Stimulated activated naive CD8-positive, alpha-beta T cell treated with anti-CD3 and anti-CD28 coated beads, Interleukin-15, Interleukin-2, amounts not matched to agents 100 U/mL and 50 U/mL, for 24 hours (primary cell): ENCODE data around the gene SPATA9.

Experiments used
- ATAC-seq: fragments of 150-1000 bp; cut with Tn5 transposase; one replicate; pipeline ENCODE4 v1.10.0; 2021
- DNase-seq: peaks from one replicate; pipeline ENCODE4 v3.0.0; 2021

Gene SPATA9, protein sequence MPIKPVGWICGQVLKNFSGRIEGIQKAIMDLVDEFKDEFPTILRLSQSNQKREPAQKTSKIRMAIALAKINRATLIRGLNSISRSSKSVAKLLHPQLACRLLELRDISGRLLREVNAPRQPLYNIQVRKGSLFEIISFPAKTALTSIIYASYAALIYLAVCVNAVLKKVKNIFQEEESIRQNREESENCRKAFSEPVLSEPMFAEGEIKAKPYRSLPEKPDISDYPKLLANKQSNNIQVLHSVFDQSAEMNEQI

GRCh38 chr5:95682891-95683290 is at the start of gene SPATA9:
TSS of gene SPATA9 (minus strand) at chr5:95682991. CDS start at chr5:95682854, 137 bp downstream.
- ATAC-seq, result no peak

GRCh38 chr5:95731571-95732554 is 49.1 kb upstream of the SPATA9 start:
- DNase-seq (no peak), ATAC-seq (no peak)

More at GRCh38 chr5:95682891-95683290, at the start of gene SPATA9:
- DNase-seq, result no peak

GRCh38 chr5:95730730-95731570 is 48.2 kb upstream of the SPATA9 start, which contains the start of gene RHOBTB3:
TSS of gene RHOBTB3 (plus strand) at chr5:95731336. CDS start at chr5:95731683, 347 bp downstream.
- peak; percentile 60 for ATAC-seq

GRCh38 chr5:95730011-95730700 is 47.4 kb upstream of the SPATA9 start:
- ATAC-seq, result no peak

More at GRCh38 chr5:95730730-95731570, 48.2 kb upstream of the SPATA9 start, which contains the start of gene RHOBTB3:
- DNase-seq, result peak; percentile 46

DNA sequence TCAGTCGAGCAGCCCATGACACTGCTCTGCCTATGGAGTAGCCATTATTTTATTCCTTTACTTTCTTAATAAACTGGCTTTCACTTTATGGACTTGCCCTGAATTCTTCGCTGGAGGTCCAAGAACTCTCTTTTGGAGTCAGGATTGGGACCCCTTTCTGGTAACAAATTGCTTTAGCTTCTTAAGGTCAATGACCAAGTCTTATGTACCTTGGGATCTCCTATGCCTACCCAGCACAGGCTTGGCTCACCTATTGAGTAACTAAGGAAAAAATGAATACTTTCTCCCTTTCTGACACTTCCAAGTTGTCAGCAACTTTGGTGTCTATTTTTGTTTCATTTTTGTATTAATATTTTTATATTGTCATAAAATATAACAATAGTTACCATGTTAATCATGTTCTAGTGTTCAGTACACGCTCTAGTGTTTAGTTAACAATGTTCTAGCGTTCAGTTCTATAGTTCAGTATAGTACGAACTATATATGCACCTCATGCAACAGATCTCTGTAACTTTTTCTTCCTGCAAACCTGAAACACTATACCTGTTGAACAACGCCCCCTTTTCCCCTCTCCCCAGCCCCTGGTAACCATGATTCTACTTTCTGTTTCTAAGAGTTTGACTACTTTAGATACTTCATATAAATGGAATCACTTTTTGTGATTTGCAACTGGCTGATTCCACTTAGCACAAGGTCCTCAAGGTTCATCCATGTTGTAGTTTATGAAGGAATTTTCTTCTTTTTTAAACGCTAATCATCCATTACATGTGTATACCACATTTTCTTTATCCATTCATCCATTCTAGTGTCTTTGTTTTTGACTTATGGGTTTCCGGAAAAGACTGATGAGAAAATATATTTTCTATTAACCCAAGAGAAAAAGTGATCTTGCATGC is 46.6 kb upstream of the SPATA9 start:
- DNase-seq (no peak), ATAC-seq (no peak)

More at GRCh38 chr5:95730011-95730700, 47.4 kb upstream of the SPATA9 start:
- DNase-seq, result no peak

DNA sequence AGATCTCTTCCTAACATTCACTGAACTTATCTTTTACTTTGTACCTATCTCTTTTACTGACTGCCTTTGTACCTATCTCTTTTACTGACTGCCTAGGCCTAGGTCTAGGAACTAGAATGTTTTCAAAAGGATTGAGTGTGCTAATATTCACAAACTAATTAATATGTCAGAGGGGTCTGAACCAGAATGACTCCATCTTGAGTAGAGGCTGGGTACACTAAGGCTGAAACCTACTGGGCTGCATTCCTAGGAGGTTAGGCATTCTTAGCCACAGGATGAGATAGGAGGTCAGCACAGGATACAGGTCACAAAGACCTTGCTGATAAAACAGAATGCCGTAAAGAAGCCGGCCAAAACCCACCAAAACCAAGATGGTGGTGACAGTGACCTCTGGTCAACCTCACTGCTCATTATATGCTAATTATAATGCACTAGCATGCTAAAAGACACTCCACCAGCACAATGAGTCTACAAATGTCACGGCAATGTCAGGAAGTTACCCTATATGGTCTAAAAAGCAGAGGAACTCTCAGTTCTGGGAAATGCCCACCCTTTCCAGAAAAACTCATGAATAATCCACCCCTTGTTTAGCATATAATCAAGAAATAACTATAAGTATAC is 45.8 kb upstream of the SPATA9 start:
- no peak for DNase-seq
- ATAC-seq, result peak; percentile 34

GRCh38 chr5:95727764-95728191 is 45.0 kb upstream of the SPATA9 start:
- ATAC-seq, result no peak
- no peak for DNase-seq

DNA sequence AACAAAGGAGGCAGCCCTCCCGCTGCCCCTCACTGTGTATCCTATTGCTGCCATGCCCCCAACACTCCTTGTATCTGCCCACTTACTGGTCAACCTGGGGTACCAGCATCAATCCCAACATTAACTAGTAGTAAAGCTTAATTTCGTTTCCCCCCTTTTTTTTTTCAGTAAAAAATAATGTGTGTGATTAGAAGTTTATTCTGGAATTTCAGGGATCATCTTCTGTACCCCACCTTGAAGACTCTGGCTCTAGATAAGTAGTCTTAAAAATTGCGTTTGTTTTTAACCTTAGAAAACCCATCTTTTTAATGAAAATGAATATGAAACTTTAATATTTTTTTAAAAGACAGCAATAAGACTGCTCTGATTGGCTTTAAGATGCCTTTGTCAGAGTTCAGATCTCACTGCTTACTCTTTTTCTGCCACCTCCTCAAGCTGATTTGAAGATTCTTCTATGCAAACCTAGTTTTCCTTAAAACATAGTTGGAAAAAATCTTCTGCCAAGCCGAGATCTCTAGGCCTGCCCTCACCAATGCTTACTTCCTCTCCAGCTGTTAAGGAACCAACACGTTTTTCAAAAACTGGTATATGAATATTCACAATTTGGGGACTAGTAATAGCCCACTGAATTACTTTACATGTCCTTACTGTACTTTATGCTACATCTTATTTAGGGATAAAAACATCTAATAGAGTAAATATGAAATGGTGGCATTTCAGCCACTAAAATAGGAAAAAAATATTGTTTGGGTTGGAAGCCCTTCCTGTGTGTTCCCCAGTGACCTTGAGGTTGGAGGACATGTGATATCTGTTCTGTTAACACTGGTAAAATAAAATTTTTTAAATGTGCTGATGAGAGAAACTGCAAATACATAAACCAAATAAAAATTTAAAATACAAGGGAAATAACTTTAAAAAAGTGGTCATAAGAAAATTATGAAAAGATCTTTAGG is 44.3 kb upstream of the SPATA9 start:
- DNase-seq (no peak), ATAC-seq (no peak)

- no peak for ATAC-seq
- no peak for DNase-seq
Measured at GRCh38 chr5:95725937-95726810, 43.4 kb upstream of the SPATA9 start.

DNA sequence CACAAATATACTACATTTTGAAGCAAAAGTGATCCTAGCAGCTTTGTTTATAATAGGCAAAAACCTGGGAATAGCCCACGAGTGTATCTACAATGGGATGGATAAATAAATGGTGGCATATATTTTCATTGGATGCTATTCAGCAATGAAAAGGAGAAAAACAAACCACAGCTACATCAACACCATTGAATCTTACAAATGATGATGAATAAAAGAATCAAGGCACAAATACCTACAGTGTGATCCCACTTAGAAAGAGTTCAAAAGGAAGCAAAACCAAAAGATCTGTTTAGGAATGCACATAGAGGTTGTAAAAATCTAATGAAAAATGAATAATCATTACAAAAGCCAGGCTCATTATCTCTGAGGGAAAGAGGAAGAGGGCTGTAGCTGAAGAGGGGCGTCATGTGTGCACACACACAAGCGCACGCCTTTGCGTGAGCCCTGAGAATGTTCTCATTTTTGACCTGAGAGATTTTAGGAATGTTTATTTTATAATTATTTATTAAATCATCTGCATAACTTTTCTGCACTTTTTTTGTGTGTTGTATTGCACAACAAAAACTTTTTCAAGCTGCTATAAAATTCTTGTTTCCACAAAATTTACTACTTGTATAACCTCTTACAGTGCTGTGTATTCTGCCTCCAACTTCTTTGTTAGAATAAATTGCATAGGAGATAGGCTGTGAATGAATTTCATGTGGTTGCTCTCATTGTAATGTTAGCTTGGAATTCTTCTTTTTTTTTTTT is 42.5 kb upstream of the SPATA9 start:
- DNase-seq (no peak), ATAC-seq (no peak)

DNA sequence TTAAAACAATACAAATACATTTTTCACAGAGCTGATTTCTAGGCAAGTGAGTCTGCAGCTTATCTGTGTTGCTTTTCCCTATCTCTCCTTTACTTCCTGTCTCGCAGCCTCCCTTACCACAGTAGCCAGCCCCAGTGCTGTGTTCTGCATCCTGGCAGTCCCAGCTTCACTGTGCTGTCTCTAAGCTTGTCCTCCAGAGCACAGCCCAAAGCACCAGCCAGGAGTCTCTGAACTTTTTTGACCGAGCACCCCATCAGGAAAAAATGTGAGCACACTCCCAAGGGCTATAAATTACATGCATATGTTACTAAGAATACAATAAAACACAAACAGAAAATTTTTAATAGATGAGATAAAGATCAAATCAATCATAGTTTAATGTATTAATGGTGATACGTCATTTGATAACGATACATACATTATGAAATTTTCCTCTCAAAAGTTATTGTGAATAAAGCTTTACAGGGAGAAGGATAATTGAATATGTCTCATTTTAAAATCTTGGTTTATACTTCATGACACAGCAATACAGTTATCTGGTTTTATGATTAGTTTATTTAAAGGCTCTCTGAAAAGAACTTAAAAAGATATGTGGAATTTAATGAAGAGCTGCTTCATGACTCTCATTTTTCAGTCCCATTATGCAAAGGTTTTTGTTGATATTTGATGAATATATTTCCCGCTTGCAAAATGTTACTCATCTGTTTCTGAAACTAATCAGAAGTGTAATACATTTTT is 41.0 kb upstream of the SPATA9 start:
- ATAC-seq, result no peak
- no peak for DNase-seq

- DNase-seq, result no peak
- no peak for ATAC-seq
Measured at GRCh38 chr5:95721582-95722295, 38.9 kb upstream of the SPATA9 start.

GRCh38 chr5:95720094-95720786 is 37.4 kb upstream of the SPATA9 start:
- DNase-seq (no peak), ATAC-seq (no peak)

GRCh38 chr5:95718738-95719137 is 35.9 kb upstream of the SPATA9 start:
- ATAC-seq (no peak), DNase-seq (no peak)

DNA sequence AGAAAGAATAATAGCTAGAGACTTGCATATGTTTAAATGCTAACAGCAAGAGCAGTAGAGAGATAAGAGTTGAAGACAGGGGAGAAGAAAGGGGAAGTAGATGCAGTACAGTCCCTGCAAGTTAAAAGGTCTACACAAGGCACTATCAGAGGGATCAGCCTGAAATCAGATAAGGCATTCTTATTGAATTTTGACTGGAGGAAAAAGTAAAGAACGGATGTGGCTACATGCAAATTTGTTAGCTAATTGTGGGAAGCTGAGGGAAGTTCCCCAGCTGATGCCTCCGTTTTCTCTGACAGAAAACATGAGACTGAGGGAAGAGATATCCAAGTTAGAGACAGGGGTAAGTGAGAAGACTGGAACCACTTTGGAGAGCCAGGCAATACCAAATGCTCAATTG is 35.4 kb upstream of the SPATA9 start:
- DNase-seq, result no peak
- ATAC-seq, result peak; percentile 83
